Astrocyte (in vitro differentiated cells and primary cell): ENCODE measurements around the gene RAB6A. TPM values are rescaled to one million over a fixed set of nuclear protein-coding genes. Genes with fewer than 3 reads are reported as not detected.

Experiments used
- DNase-seq: peaks from one replicate; pipeline ENCODE4 v3.0.0-alpha.2; 2010; ENCODE audit warnings: low read depth
- FAIRE-seq: peaks from 2 replicates; lab custom pipeline; 2011; peaks lifted over from hg19 to GRCh38; lab: Jason Lieb, UNC
- H2AFZ ChIP-seq: 2 replicates; pipeline ENCODE4 v1.6.0; 2012; ENCODE audit warnings: low read depth, low read length, inconsistent platforms
- H3K27ac ChIP-seq: 2 replicates; pipeline ENCODE4 v1.5.1; 2011; ENCODE audit warnings: low read depth, low read length, inconsistent platforms
- H3K27me3 ChIP-seq: 2 replicates; pipeline ENCODE4 v1.6.0; 2011; ENCODE audit warnings: low read length, inconsistent platforms; ENCODE audit not compliant: insufficient read depth
- H3K36me3 ChIP-seq: 2 replicates; pipeline ENCODE4 v1.5.1; 2011; ENCODE audit warnings: low read length, inconsistent platforms; ENCODE audit not compliant: insufficient read depth
- H3K4me1 ChIP-seq: 2 replicates; pipeline ENCODE4 v1.5.1; 2011; ENCODE audit warnings: low read length, inconsistent platforms; ENCODE audit not compliant: insufficient read depth
- H3K4me2 ChIP-seq: 2 replicates; pipeline ENCODE4 v1.6.0; 2012; ENCODE audit warnings: low read length, inconsistent platforms
- H3K4me3 ChIP-seq: 2 replicates; pipeline ENCODE4 v1.5.1; 2011; ENCODE audit warnings: low read depth, mild to moderate bottlenecking, low read length, inconsistent platforms; ENCODE audit not compliant: insufficient read depth
- H3K79me2 ChIP-seq: 2 replicates; pipeline ENCODE4 v1.6.0; 2012; ENCODE audit warnings: mild to moderate bottlenecking, low read length, inconsistent platforms; ENCODE audit not compliant: insufficient read depth
- H3K9ac ChIP-seq: 2 replicates; pipeline ENCODE4 v1.6.0; 2012; ENCODE audit warnings: mild to moderate bottlenecking, low read length, inconsistent platforms
- H3K9me3 ChIP-seq: 2 replicates; pipeline ENCODE4 v1.5.1; 2012; ENCODE audit warnings: low read depth, mild to moderate bottlenecking, low read length, inconsistent platforms; ENCODE audit not compliant: insufficient read depth
- H4K20me1 ChIP-seq: 2 replicates; pipeline ENCODE4 v1.6.0; 2012; ENCODE audit warnings: low read length, inconsistent platforms; ENCODE audit not compliant: insufficient read depth
- H3K27ac Mint-ChIP-seq: one replicate; pipeline ENCODE4 v1.8.0; 2021; ENCODE audit warnings: mild to moderate bottlenecking, mixed read lengths; ENCODE audit not compliant: unreplicated experiment
- H3K27me3 Mint-ChIP-seq: one replicate; pipeline ENCODE4 v1.8.0; 2021; ENCODE audit warnings: low read depth, mixed read lengths; ENCODE audit not compliant: unreplicated experiment
- H3K36me3 Mint-ChIP-seq: one replicate; pipeline ENCODE4 v1.8.0; 2021; ENCODE audit warnings: low read depth, mixed read lengths; ENCODE audit not compliant: unreplicated experiment
- H3K4me1 Mint-ChIP-seq: one replicate; pipeline ENCODE4 v1.8.0; 2021; ENCODE audit warnings: low read depth, mixed read lengths; ENCODE audit not compliant: unreplicated experiment
- H3K4me3 Mint-ChIP-seq: one replicate; pipeline ENCODE4 v1.8.0; 2021; ENCODE audit warnings: mild to moderate bottlenecking, moderate library complexity, mixed read lengths; ENCODE audit not compliant: unreplicated experiment
- H3K9me3 Mint-ChIP-seq: one replicate; pipeline ENCODE4 v1.8.0; 2021; ENCODE audit warnings: mild to moderate bottlenecking, mixed read lengths; ENCODE audit not compliant: unreplicated experiment
- EZH2 ChIP-seq: IDR thresholded peaks from 2 replicates; pipeline ENCODE4 v1.6.1; 2012; ENCODE audit warnings: mild to moderate bottlenecking, low read length, inconsistent platforms; ENCODE audit not compliant: insufficient read depth
- total RNA-seq: library from RNA; stranded (reverse); gene quantifications from 2 replicates; pipeline ENCODE4 v1.2.1, GENCODE V29; 2021
- TF ChIP-seq, protein P1 (sequence below): IDR thresholded peaks from 2 replicates; pipeline ENCODE4 v1.5.1; 2011; ENCODE audit warnings: low read depth, mild to moderate bottlenecking, inconsistent platforms, low read length, moderate library complexity; ENCODE audit not compliant: insufficient read depth

Gene RAB6A
- total RNA-seq, 1 donor from 2014 or later, result 185 TPM

DNA sequence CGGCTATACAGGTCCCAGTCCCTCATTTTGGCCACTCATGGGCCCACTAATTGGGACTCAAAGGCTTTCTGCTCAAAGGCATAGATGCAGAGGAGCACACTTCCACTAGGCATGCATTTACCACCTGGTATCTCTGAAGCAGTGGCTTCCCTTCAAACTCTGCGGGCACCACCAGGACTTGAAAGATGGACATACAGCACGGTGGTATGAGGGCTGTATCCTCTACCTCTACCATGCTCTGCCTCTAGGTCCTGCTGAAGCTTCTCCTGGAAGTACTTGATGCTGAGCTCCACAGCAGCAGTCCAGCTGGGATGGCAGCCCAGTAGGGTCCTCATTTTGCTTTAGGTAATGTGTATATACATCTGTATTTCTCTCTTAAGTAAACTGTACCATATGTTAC is 49.9 kb downstream of the RAB6A start:
- Histone ChIP-seq H3K4me1 (no peaks in the 10 kb centered on the region), H3K4me2 (no peak overlapping the region), H3K79me2 (peaks cover 16% of the 10 kb centered on the region), H3K27me3 (no peaks in the 10 kb centered on the region), H3K27ac (no peak overlapping the region), H3K36me3 (peaks cover 17% of the 10 kb centered on the region), H4K20me1 (peaks cover 14% of the 10 kb centered on the region), H2AFZ (no peak overlapping the region), H3K4me3 (no peak overlapping the region), H3K9ac (no peak overlapping the region), H3K9me3 (no peaks in the 10 kb centered on the region)
- TF ChIP-seq, protein P1, sequence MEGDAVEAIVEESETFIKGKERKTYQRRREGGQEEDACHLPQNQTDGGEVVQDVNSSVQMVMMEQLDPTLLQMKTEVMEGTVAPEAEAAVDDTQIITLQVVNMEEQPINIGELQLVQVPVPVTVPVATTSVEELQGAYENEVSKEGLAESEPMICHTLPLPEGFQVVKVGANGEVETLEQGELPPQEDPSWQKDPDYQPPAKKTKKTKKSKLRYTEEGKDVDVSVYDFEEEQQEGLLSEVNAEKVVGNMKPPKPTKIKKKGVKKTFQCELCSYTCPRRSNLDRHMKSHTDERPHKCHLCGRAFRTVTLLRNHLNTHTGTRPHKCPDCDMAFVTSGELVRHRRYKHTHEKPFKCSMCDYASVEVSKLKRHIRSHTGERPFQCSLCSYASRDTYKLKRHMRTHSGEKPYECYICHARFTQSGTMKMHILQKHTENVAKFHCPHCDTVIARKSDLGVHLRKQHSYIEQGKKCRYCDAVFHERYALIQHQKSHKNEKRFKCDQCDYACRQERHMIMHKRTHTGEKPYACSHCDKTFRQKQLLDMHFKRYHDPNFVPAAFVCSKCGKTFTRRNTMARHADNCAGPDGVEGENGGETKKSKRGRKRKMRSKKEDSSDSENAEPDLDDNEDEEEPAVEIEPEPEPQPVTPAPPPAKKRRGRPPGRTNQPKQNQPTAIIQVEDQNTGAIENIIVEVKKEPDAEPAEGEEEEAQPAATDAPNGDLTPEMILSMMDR, result no peak
- no peak for TF ChIP-seq EZH2
- no peaks in the 10 kb centered on the region for H3K27me3 Mint-ChIP-seq
- H3K27ac Mint-ChIP-seq, result no peak overlapping the region
- no peak overlapping the region for H3K4me3 Mint-ChIP-seq
- FAIRE-seq (no peak), DNase-seq (no peak)
- H3K9me3 Mint-ChIP-seq, result no peaks in the 10 kb centered on the region
- H3K36me3 Mint-ChIP-seq, result peaks cover 2% of the 10 kb centered on the region
- peaks cover 2% of the 10 kb centered on the region for H3K4me1 Mint-ChIP-seq

DNA sequence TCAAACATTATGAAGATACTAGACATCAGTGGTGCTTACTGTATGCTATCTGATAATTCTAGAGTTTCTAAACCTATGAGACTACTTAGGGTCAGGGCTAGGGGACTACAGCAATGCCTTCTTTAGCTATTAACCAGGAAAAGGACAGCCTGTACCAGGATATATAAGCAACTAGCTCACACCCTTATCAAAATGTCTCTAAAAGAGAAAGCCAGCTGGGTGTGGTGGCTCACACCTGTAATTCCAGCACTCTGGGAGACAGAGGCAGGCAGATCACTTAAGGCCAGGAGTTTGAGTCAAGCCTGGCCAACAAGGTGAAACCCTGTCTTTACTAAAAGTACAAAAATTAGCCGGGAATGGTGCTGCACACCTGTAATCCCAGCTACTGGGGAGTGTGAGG is 55.8 kb downstream of the RAB6A start:
- Histone ChIP-seq H3K4me3 (no peak overlapping the region), H3K4me1 (no peaks in the 10 kb centered on the region), H3K4me2 (no peak overlapping the region), H3K9me3 (no peaks in the 10 kb centered on the region), H3K79me2 (no peaks in the 10 kb centered on the region), H3K27ac (no peak overlapping the region), H2AFZ (no peak overlapping the region), H3K27me3 (no peaks in the 10 kb centered on the region), H3K9ac (no peak overlapping the region), H3K36me3 (peaks cover 22% of the 10 kb centered on the region), H4K20me1 (peaks cover 10% of the 10 kb centered on the region)
- Mint-ChIP-seq H3K9me3 (no peaks in the 10 kb centered on the region), H3K27ac (no peak overlapping the region), H3K27me3 (no peaks in the 10 kb centered on the region), H3K4me1 (no peaks in the 10 kb centered on the region), H3K4me3 (no peak overlapping the region), H3K36me3 (peaks cover 4% of the 10 kb centered on the region)
- FAIRE-seq (no peak), DNase-seq (no peak)
- TF ChIP-seq, protein P1, result no peak
- TF ChIP-seq EZH2, result no peak

DNA sequence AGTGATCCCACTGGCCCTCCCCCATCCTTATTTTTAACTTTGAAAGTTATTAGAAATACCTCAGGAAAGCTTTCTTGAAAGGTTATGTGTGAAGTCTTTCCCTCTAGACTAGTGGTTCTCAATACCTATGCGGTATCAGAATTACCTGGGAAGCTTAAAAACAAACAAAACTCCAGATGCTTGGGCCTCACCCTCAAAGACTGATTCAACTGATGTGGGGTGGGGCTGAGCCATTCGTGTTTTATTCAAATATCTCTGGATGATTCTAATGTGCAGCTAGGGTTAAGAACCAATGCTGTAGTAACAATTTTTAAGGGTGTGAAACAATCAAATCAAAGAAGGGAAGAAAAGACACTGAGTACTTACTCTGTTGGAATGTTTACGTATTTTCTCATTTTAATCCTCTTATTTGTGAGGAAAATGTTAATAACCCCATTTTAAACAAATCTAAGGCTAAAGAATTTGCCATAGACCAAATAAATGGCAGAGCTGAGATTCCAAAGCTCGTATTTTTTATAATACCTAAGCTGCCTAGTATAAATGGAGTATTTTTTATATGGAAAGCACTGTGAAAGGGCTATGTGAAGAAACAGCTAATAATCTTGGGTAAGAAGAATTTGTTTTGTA is 66.9 kb downstream of the RAB6A start:
- H3K9me3 ChIP-seq, result no peaks in the 10 kb centered on the region
- H3K4me1 Mint-ChIP-seq, result no peaks in the 10 kb centered on the region
- TF ChIP-seq, protein P1, result no peak
- TF ChIP-seq EZH2, result no peak
- no peak overlapping the region for H3K4me2 ChIP-seq
- no peaks in the 10 kb centered on the region for H3K9me3 Mint-ChIP-seq
- H3K27me3 ChIP-seq, result no peaks in the 10 kb centered on the region
- no peak overlapping the region for H3K27ac Mint-ChIP-seq
- H2AFZ ChIP-seq, result no peak overlapping the region
- no peak overlapping the region for H3K27ac ChIP-seq
- H3K4me1 ChIP-seq, result no peaks in the 10 kb centered on the region
- FAIRE-seq, result no peak
- H3K4me3 ChIP-seq, result no peak overlapping the region
- H4K20me1 ChIP-seq, result no peaks in the 10 kb centered on the region
- no peak overlapping the region for H3K9ac ChIP-seq
- H3K36me3 ChIP-seq, result peaks cover 14% of the 10 kb centered on the region
- no peaks in the 10 kb centered on the region for H3K27me3 Mint-ChIP-seq
- H3K79me2 ChIP-seq, result no peaks in the 10 kb centered on the region
- peaks cover 12% of the 10 kb centered on the region for H3K36me3 Mint-ChIP-seq
- DNase-seq, result no peak
- H3K4me3 Mint-ChIP-seq, result no peak overlapping the region
